K562 (cell line): ENCODE measurements around the gene SETDB1. TPM values are rescaled to one million over a fixed set of nuclear protein-coding genes. Genes with fewer than 3 reads are reported as not detected.

Experiments
- ATAC-seq: fragments of 200-7000 bp; cut with Tn5 transposase; 3 replicates; pipeline ENCODE4 v1.9.1; 2020; ENCODE audit warnings: moderate library complexity
- BruUV-seq: library from RNA; stranded (reverse); fragments of 400-500 nt; replicated peaks from 2 replicates; lab custom pipeline; 2021; lab: Mats Ljungman, UMichigan
- CTCF ChIA-PET: fragments of 300-600 bp; formaldehyde crosslinking; extraction: SDS; loops from one replicate; lab custom pipeline; 2021; ENCODE audit warnings: low intra/inter-chr PET ratio; lab: Yijun Ruan, JAX
- POLR2A ChIA-PET: fragments of 300-600, 350-650 bp; sonication (Branson Sonifier 250); formaldehyde crosslinking; extraction: SDS; loops from one replicate; lab custom pipeline; 2021; ENCODE audit warnings: antibody characterized with exemption, inconsistent platforms; lab: Yijun Ruan, JAX
- DNase-seq, 4 experiments: peaks; one replicate each; pipeline versions ENCODE4 v3.0.0 to v3.0.0-alpha.2; 2011 to 2018; ENCODE audit warnings: low spot score in 3 of 4, mixed read lengths in 3 of 4; ENCODE audit errors: extremely low read depth in 1 of 4
- FAIRE-seq: peaks from 2 replicates; lab custom pipeline; 2011; peaks lifted over from hg19 to GRCh38; lab: Jason Lieb, UNC
- H2AFZ ChIP-seq: 2 replicates; pipeline ENCODE4 v1.6.0; 2011; ENCODE audit warnings: low read depth, low read length, control low read depth, inconsistent platforms
- H3K27ac ChIP-seq: fragments of 200-600 bp; 3 replicates; pipeline ENCODE4 v1.8.0; 2011; ENCODE audit warnings: low read depth, mild to moderate bottlenecking, control low read depth, inconsistent platforms, low read length, moderate library complexity, mixed read lengths; ENCODE audit errors: extremely low read depth
- H3K27me3 ChIP-seq, 2 experiments: fragments of 300-600 bp in 1 of 2; 2 replicates in 1 of 2; 3 replicates in 1 of 2; pipeline versions ENCODE4 v1.6.0 to v1.8.0; 2011; ENCODE audit warnings: inconsistent platforms in 2 of 2, low read length in 2 of 2, mild to moderate bottlenecking in 1 of 2, mixed read lengths in 1 of 2, moderate library complexity in 1 of 2; ENCODE audit not compliant: control insufficient read depth in 2 of 2, insufficient read depth in 2 of 2
- H3K36me3 ChIP-seq: fragments of 300-600 bp; 3 replicates; pipeline ENCODE4 v1.8.0; 2011; ENCODE audit warnings: mild to moderate bottlenecking, low read length, inconsistent platforms; ENCODE audit not compliant: control insufficient read depth, insufficient read depth
- H3K4me1 ChIP-seq, 2 experiments: fragments of 200-600 bp in 1 of 2; replicated peaks in 1 of 2; 2 replicates in 1 of 2; 3 replicates in 1 of 2; pipeline versions ENCODE4 v1.5.1 to v1.8.0; 2011; ENCODE audit warnings: inconsistent platforms in 2 of 2, low read length in 2 of 2, mild to moderate bottlenecking in 1 of 2, mixed read lengths in 1 of 2, moderate library complexity in 1 of 2; ENCODE audit not compliant: control insufficient read depth in 2 of 2, insufficient read depth in 2 of 2
- H3K4me2 ChIP-seq: 2 replicates; pipeline ENCODE4 v1.6.1; 2011; ENCODE audit warnings: low read length, control low read depth, inconsistent platforms, mixed read lengths; ENCODE audit not compliant: insufficient read depth
- H3K4me3 ChIP-seq: fragments of 200-600 bp; sonication (generic), shearing (Covaris generic); 2 replicates; pipeline ENCODE4 v1.5.1; 2016; ENCODE audit warnings: control low read depth, inconsistent platforms
- H3K79me2 ChIP-seq: fragments of 200-600 bp; 3 replicates; pipeline ENCODE4 v1.8.0; 2011; ENCODE audit warnings: low read length, inconsistent platforms; ENCODE audit not compliant: control insufficient read depth, insufficient read depth
- H3K9ac ChIP-seq, 2 experiments: 2 replicates each; pipeline versions ENCODE4 v1.6.0 to v1.6.1; 2011; ENCODE audit warnings: low read depth in 2 of 2, low read length in 2 of 2, control low read depth in 1 of 2, inconsistent platforms in 1 of 2, mild to moderate bottlenecking in 1 of 2, mixed read lengths in 1 of 2; ENCODE audit not compliant: insufficient read depth in 1 of 2
- H3K9me1 ChIP-seq: one replicate; pipeline ENCODE4 v1.6.0; 2011; ENCODE audit warnings: inconsistent platforms, mild to moderate bottlenecking, low read length, moderate library complexity; ENCODE audit not compliant: control insufficient read depth, insufficient read depth
- H3K9me3 ChIP-seq: replicated peaks from 2 replicates; pipeline ENCODE4 v1.5.1; 2011; ENCODE audit warnings: low read depth, low read length, inconsistent platforms; ENCODE audit not compliant: control insufficient read depth, insufficient read depth
- H4K20me1 ChIP-seq: replicated peaks from 2 replicates; pipeline ENCODE4 v1.6.1; 2011; ENCODE audit warnings: low read length, inconsistent platforms, mixed read lengths; ENCODE audit not compliant: control insufficient read depth, insufficient read depth
- CBFA2T2 ChIP-seq: fragments of 450-650 bp; conservative IDR thresholded peaks from 2 replicates; pipeline ENCODE4 v1.6.1; 2017; ENCODE audit warnings: mild to moderate bottlenecking
- EGR1 ChIP-seq: fragments of 450-650 bp; conservative IDR thresholded peaks from 2 replicates; pipeline ENCODE4 v1.6.1; 2017; ENCODE audit warnings: mild to moderate bottlenecking
- HMBOX1 ChIP-seq: sonication (generic); IDR thresholded peaks from 2 replicates; pipeline ENCODE4 v1.6.1; 2016
- MNT ChIP-seq, 2 experiments: fragments of 450-650 bp; conservative IDR thresholded peaks; 2 replicates each; pipeline ENCODE4 v1.6.1; 2017; ENCODE audit warnings: mild to moderate bottlenecking in 2 of 2, moderate library complexity in 2 of 2
- SMARCB1 ChIP-seq: IDR thresholded peaks from 2 replicates; pipeline ENCODE4 v1.6.1; 2011; ENCODE audit warnings: improper control_type of control experiment, low read depth; ENCODE audit not compliant: insufficient read length
- TBL1XR1 ChIP-seq, 2 experiments: IDR thresholded peaks; 2 replicates each; pipeline ENCODE4 v1.6.1; 2012; ENCODE audit warnings: improper control_type of control experiment in 2 of 2, low read length in 2 of 2, mild to moderate bottlenecking in 1 of 2
- U2AF1 ChIP-seq: fragments of 200-400 bp; formaldehyde crosslinking; optimal IDR thresholded peaks from 2 replicates; pipeline ENCODE3; 2017; ENCODE audit warnings: mild to moderate bottlenecking, low read depth, low read length, moderate library complexity
- USF2 ChIP-seq: sonication (generic); formaldehyde crosslinking; IDR thresholded peaks from 2 replicates; pipeline ENCODE4 v1.5.0; 2020; ENCODE audit warnings: missing genetic modification reagents
- ZNF253 ChIP-seq: fragments of 250-450 bp; sonication (Bioruptor Pico); conservative IDR thresholded peaks from 2 replicates; pipeline ENCODE4 v1.6.1; 2021; ENCODE audit warnings: mild to moderate bottlenecking
- WGBS: fragments of 100-300 bp; shearing (Covaris generic); methylation state at CpG from one replicate; pipeline ENCODE4 v1.1.6; 2016; ENCODE audit warnings: low coverage, mixed read lengths; ENCODE audit not compliant: insufficient coverage; ENCODE audit errors: missing lambda C conversion rate; 5-methylcytosine and 5-hydroxymethylcytosine counted together
- in situ Hi-C: fragments of 300-500 bp; cut with MboI; formaldehyde crosslinking; loops from 4 replicates; pipeline ENCODE4 v1.15.0; 2018; ENCODE audit warnings: inconsistent platforms, mixed read lengths
- intact Hi-C: fragments of 100-400 bp; cut with micrococcal nuclease; formaldehyde crosslinking; loops from 2 replicates; pipeline ENCODE4 v1.14.2; 2022
- polyA plus RNA-seq, 8 experiments: library from polyadenylated mRNA; depleted of rRNA in 4 of 8; stranded (reverse) in 5 of 8; unstranded in 3 of 8; fragments of >200 nt; fragmentation: Nextera tagmentation in 2 of 8; fragmentation: Illumina TruSeq in 1 of 8; extraction: Ambion mirVana in 2 of 8; extraction: Trizol in 1 of 8; gene quantifications; 2 replicates each; pipeline versions ENCODE4 v1.2.1 to v1.2.3, GENCODE V29; 2011 to 2014; ENCODE audit warnings: inconsistent platforms in 1 of 8, missing spikeins in 1 of 8
- total RNA-seq, 7 experiments: library from RNA; depleted of rRNA in 6 of 7; stranded (reverse); fragments of >200 nt in 6 of 7; fragmentation: Illumina TruSeq in 2 of 7; extraction: Trizol in 2 of 7; gene quantifications; 2 replicates each; pipeline versions ENCODE4 v1.2.1 to v1.2.3, GENCODE V29; 2011 to 2021; ENCODE audit warnings: low replicate concordance in 1 of 7
- TF ChIP-seq, protein P1 (sequence below): fragments of 250-450 bp; sonication (Bioruptor Pico); IDR thresholded peaks from 2 replicates; pipeline ENCODE4 v1.5.0; 2022; ENCODE audit warnings: mild to moderate bottlenecking
- TF ChIP-seq, protein P2 (sequence below), 2 experiments: fragments of 450-650 bp in 1 of 2; sonication (generic) in 1 of 2; formaldehyde crosslinking in 1 of 2; IDR thresholded peaks in 1 of 2; conservative IDR thresholded peaks in 1 of 2; 2 replicates each; pipeline versions ENCODE4 v1.6.1 to v1.8.1; 2016 to 2023; ENCODE audit warnings: mild to moderate bottlenecking in 2 of 2, moderate library complexity in 2 of 2, inconsistent platforms in 1 of 2, missing genetic modification reagents in 1 of 2

Gene SETDB1
- total and polyA plus RNA-seq, 9 of the 15 experiments (the other 6 are each of a cell fraction or from before 2014, with no cell fraction given), result 21.5 to 64.4 (median 42.0) TPM

- no peaks in the 10 kb centered on the region for H3K27me3 ChIP-seq
- CTCF ChIA-PET, result no interaction called here
- H4K20me1 ChIP-seq, result no peaks in the 10 kb centered on the region
- H3K9me1 ChIP-seq, result no peaks in the 10 kb centered on the region
- in situ Hi-C loops, result no loop called here
- H3K36me3 ChIP-seq, result peaks cover 21% of the 10 kb centered on the region; the same call in 2 of the 3 replicates
- POLR2A ChIA-PET, result interaction anchor here (0.6 to 2.8 kb wide), 8 partner anchors 10 to 198 kb away, joined by 3 to 8 read pairs (median 4); no protein-coding TSS in a partner anchor
- H3K4me2 ChIP-seq, result no peak overlapping the region
- FAIRE-seq, result no peak
- no peak for ATAC-seq
- H3K9me3 ChIP-seq, result no peaks in the 10 kb centered on the region
- peaks cover 48% of the 10 kb centered on the region for H3K79me2 ChIP-seq
- no peak overlapping the region for H3K4me3 ChIP-seq
- BruUV-seq, result no TSS peak
- TF ChIP-seq, protein P1, sequence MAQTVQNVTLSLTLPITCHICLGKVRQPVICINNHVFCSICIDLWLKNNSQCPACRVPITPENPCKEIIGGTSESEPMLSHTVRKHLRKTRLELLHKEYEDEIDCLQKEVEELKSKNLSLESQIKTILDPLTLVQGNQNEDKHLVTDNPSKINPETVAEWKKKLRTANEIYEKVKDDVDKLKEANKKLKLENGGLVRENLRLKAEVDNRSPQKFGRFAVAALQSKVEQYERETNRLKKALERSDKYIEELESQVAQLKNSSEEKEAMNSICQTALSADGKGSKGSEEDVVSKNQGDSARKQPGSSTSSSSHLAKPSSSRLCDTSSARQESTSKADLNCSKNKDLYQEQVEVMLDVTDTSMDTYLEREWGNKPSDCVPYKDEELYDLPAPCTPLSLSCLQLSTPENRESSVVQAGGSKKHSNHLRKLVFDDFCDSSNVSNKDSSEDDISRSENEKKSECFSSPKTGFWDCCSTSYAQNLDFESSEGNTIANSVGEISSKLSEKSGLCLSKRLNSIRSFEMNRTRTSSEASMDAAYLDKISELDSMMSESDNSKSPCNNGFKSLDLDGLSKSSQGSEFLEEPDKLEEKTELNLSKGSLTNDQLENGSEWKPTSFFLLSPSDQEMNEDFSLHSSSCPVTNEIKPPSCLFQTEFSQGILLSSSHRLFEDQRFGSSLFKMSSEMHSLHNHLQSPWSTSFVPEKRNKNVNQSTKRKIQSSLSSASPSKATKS (CRISPR knock-in tag), result no peak
- TF ChIP-seq CBFA2T2, result no peak
- TF ChIP-seq HMBOX1, result no peak
- no peak for TF ChIP-seq SMARCB1
- TF ChIP-seq ZNF253 (CRISPR knock-in tag), result no peak
- TF ChIP-seq, protein P2, sequence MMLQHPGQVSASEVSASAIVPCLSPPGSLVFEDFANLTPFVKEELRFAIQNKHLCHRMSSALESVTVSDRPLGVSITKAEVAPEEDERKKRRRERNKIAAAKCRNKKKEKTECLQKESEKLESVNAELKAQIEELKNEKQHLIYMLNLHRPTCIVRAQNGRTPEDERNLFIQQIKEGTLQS (IDR thresholded peaks at IDR 0.05), result peak; percentile 49; the same call in 1 of the 2 replicates
- TF ChIP-seq, protein P2 (CRISPR knock-in tag; conservative IDR thresholded peaks at IDR 0.05), result no peak
- TF ChIP-seq TBL1XR1 (IDR thresholded peaks at IDR 0.05; ENCODE audit: low read length in 2 of 2), result no peak
- TF ChIP-seq USF2 (CRISPR knock-in tag), result no peak
- TF ChIP-seq MNT (conservative IDR thresholded peaks at IDR 0.05), result peak in 1 of 2 experiments; percentile 25; a peak in 1 of 4 replicates
- no peak for TF ChIP-seq EGR1
- no peak for TF ChIP-seq U2AF1
- H3K9ac ChIP-seq, result peak overlapping the region in 1 of 2 experiments; percentile 9; a peak in 1 of 4 replicates
- WGBS, result 59% methylated on average over 4 of the region's 4 CpGs
- H3K4me1 ChIP-seq, result peaks cover 36 to 46% of the 10 kb centered on the region in 2 experiments
- H3K27ac ChIP-seq, result no peak overlapping the region; the same call in 2 of the 3 replicates
- intact Hi-C loops, result no loop called here
- no peak for DNase-seq
- no peak overlapping the region for H2AFZ ChIP-seq
These were observed 85.1 kb downstream of the SETDB1 start for GRCh38 chr1:151011154-151011850.
